ENCODE measurements around the gene PHLPP1. TPM values are rescaled to one million over a fixed set of nuclear protein-coding genes. Genes with fewer than 3 reads are reported as not detected.

The PHLPP1 gene
- total RNA-seq, 2 donors from 2014 or later, result 8.6 to 20.8 TPM

- Histone ChIP-seq H3K4me3 (no peak overlapping the region), H3K27me3 (no peaks in the 10 kb centered on the region), H3K27ac (no peak overlapping the region), H3K9me3 (no peaks in the 10 kb centered on the region), H3K4me1 (peaks cover 10% of the 10 kb centered on the region), H3K36me3 (replicated peaks in 1 of 2; ENCODE audit: insufficient read depth in 1 of 2, low read depth in 2 of 2) (no peaks in the 10 kb centered on the region)
- no peak for TF ChIP-seq CTCF (IDR thresholded peaks at IDR 0.05)
- TF ChIP-seq POLR2A (IDR thresholded peaks at IDR 0.05), result no peak
- DNase-seq, result no peak
- intact Hi-C loops (cut with DNase I), result no loop called here
- ATAC-seq, result no peak
- 43 to 51% methylated on average over 1 of the region's 1 CpG for WGBS, 2 donors
Observed at GRCh38 chr18:62734290-62734689, 18.9 kb downstream of the PHLPP1 start.

DNA sequence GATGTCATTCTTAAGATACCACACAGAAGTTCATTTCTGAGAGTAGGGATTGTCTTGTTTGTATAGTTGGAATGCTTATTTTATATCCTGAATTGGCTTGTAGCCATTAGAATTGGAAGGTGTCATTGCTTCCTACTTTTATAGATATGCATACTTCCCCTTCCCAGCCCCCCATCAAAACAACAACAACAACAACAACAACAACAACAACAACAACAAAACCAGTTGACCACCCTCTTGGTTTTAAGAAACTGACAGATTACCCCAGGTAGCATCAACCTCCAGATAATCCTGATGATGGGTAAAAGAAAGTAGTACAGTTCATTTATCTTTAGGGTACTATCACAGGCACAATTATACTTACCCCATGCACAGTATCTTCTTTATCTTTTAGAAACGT is 20.0 kb downstream of the PHLPP1 start:
- H3K27ac ChIP-seq, result no peak overlapping the region
- intact Hi-C loops (cut with DNase I), result no loop called here
- H3K27me3 ChIP-seq, result no peaks in the 10 kb centered on the region
- no peaks in the 10 kb centered on the region for H3K9me3 ChIP-seq
- DNase-seq (no peak), ATAC-seq (no peak)
- H3K4me1 ChIP-seq, result peaks cover 13% of the 10 kb centered on the region
- TF ChIP-seq CTCF (IDR thresholded peaks at IDR 0.05), result no peak
- no peak for TF ChIP-seq POLR2A (IDR thresholded peaks at IDR 0.05)
- H3K4me3 ChIP-seq, result no peak overlapping the region
- 47 to 70% methylated on average over 1 of the region's 1 CpG for WGBS, 2 donors
- H3K36me3 ChIP-seq (replicated peaks in 1 of 2; ENCODE audit: insufficient read depth in 1 of 2, low read depth in 2 of 2), result no peaks in the 10 kb centered on the region

GRCh38 chr18:62736077-62736855 is 20.9 kb downstream of the PHLPP1 start:
- Histone ChIP-seq H3K9me3 (no peaks in the 10 kb centered on the region), H3K27ac (no peak overlapping the region), H3K4me3 (no peak overlapping the region), H3K27me3 (no peaks in the 10 kb centered on the region), H3K4me1 (peaks cover 22% of the 10 kb centered on the region), H3K36me3 (replicated peaks in 1 of 2; ENCODE audit: insufficient read depth in 1 of 2, low read depth in 2 of 2) (no peaks in the 10 kb centered on the region)
- WGBS, 2 donors, result 96 to 99% methylated on average over 4 of the region's 4 CpGs
- DNase-seq (no peak), ATAC-seq (no peak)
- intact Hi-C loops (cut with DNase I), result no loop called here
- TF ChIP-seq POLR2A (IDR thresholded peaks at IDR 0.05) (no peak), CTCF (IDR thresholded peaks at IDR 0.05) (no peak)

DNA sequence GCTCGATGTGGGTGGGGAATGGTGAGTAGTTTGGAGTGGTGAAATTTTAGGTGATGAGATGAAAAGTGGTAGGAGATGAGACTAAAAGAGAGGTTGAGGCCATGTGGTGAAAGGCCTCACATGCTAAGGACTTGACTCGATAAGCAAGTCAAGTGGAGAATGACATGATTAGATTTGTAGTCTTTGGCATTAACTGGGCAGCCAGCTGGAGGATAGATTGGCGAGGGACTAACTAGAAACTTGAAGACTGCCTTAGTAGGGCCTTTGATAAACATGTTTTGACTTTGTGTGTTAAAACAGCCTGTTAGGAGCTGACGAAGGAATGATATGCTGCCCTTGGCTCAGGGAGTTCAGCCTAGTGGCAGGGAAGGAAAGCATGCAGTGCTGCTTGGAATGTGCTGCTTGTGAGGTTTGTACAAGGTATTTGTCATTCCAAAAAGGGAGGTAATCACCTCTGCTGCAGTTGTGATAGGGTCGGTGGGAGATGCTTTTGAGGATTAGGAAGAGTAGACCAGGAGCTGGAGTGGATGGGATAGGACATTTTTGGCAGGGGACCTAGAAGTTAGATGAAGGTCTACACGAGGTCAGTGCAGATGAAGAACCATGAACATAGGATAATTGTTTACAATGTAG is 22.0 kb downstream of the PHLPP1 start:
- Histone ChIP-seq H3K27me3 (no peaks in the 10 kb centered on the region), H3K4me3 (no peak overlapping the region), H3K36me3 (replicated peaks in 1 of 2; ENCODE audit: insufficient read depth in 1 of 2, low read depth in 2 of 2) (no peaks in the 10 kb centered on the region), H3K9me3 (no peaks in the 10 kb centered on the region), H3K27ac (no peak overlapping the region), H3K4me1 (peaks cover 33% of the 10 kb centered on the region)
- ATAC-seq, result no peak
- no peak for DNase-seq
- TF ChIP-seq CTCF (IDR thresholded peaks at IDR 0.05) (no peak), POLR2A (IDR thresholded peaks at IDR 0.05) (no peak)
- intact Hi-C loops (cut with DNase I), result no loop called here
- WGBS, 2 donors, result 53 to 54% methylated on average over 6 of the region's 6 CpGs
